Measurements from ENCODE around the gene CTDSPL. TPM values are rescaled to one million over a fixed set of nuclear protein-coding genes. Genes with fewer than 3 reads are reported as not detected.
"Not testable (repeated sequence)": the region's sequence is repeated elsewhere in the genome, so short reads cannot be mapped to it uniquely, and the experiment has no call there.

CTDSPL gene
- total RNA-seq, 2 donors from 2014 or later: 59.3 to 60.3 TPM

DNA sequence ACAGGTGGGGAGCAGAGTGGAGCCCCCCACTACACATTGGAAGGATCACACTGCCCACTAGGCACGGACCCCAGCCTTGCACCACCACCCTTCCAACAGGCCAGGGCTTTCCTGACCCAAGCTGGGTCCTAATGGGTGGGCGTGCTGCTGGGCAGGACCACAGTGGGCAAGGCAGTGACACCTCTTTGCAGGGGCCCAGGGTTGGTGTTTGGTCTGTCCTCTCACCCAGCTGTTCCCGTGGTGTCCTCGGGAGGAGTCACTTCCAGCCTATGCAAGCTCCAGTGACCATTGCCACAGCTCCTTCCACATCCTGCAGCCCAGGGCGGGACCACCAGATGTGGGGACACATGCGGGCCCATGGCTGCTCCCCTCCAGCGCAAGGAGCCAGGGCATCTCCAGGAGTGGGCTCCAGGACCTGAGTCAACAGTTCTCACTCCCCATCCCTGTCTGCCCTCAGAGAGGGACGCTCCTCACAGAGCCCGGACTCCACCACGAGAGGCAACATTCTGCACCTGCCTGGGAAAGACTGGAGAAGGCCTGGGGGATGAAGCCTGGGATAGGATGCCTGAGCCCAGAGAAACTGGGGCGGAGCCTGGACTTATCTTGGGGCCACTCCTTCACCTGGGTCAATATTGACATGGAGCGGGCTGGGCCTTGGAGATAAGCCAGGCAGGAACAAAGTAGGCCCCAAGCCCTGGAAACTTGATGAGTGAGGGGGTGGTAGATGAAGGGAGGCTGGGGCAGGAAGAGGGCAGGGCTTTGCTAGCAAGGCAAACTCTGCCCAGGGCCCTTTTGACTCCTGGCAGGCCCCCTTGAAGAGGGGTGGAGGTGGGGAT lies 125.0 kb downstream of the CTDSPL start:
- H3K27me3 ChIP-seq (replicated peaks; ENCODE audit: insufficient read depth): no peaks in the 10 kb centered on the region
- no peak overlapping the region for H3K4me3 ChIP-seq
- H3K36me3 ChIP-seq: no peaks in the 10 kb centered on the region
- intact Hi-C loops (cut with DNase I): no loop called here
- H3K27ac ChIP-seq: peak overlapping the region; percentile 68 to 76
- peak; percentile 91 for DNase-seq (ENCODE audit: low spot score)
- TF ChIP-seq, protein P1, sequence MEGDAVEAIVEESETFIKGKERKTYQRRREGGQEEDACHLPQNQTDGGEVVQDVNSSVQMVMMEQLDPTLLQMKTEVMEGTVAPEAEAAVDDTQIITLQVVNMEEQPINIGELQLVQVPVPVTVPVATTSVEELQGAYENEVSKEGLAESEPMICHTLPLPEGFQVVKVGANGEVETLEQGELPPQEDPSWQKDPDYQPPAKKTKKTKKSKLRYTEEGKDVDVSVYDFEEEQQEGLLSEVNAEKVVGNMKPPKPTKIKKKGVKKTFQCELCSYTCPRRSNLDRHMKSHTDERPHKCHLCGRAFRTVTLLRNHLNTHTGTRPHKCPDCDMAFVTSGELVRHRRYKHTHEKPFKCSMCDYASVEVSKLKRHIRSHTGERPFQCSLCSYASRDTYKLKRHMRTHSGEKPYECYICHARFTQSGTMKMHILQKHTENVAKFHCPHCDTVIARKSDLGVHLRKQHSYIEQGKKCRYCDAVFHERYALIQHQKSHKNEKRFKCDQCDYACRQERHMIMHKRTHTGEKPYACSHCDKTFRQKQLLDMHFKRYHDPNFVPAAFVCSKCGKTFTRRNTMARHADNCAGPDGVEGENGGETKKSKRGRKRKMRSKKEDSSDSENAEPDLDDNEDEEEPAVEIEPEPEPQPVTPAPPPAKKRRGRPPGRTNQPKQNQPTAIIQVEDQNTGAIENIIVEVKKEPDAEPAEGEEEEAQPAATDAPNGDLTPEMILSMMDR (IDR thresholded peaks at IDR 0.05): no peak
- TF ChIP-seq POLR2A (IDR thresholded peaks at IDR 0.05): peak; percentile 30
- peak; percentile 88 for TF ChIP-seq POLR2AphosphoS5 (IDR thresholded peaks at IDR 0.05)
- peaks cover 10% of the 10 kb centered on the region for H3K4me1 ChIP-seq (replicated peaks)
- 63% methylated on average over 11 of the region's 12 CpGs for WGBS
- H3K9me3 ChIP-seq: no peaks in the 10 kb centered on the region

DNA sequence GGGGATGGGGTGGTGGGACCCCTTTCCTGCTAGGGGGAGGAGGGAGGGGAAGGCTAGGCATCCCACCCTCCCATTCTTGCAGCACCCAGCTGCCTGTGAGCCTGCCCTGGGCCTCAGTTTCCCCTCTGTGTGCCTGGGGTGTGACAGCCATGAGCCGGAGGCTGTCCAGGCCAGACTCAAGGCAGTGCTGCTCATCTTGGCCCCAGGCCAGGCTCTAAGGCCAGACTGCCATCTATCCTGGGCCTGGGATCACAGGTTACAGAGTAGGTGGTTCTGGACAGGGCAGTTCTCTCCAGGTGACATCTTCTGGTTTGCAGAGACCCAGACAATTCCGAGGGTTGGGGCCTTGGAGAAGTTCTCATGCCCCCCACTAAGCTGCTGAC lies 125.6 kb downstream of the CTDSPL start:
- Histone ChIP-seq H3K36me3 (no peaks in the 10 kb centered on the region), H3K4me3 (no peak overlapping the region), H3K27ac (peak overlapping the region; percentile 56 to 76), H3K4me1 (replicated peaks) (peaks cover 10% of the 10 kb centered on the region), H3K9me3 (no peaks in the 10 kb centered on the region), H3K27me3 (replicated peaks; ENCODE audit: insufficient read depth) (no peaks in the 10 kb centered on the region)
- intact Hi-C loops (cut with DNase I): no loop called here
- DNase-seq (ENCODE audit: low spot score): no peak
- TF ChIP-seq POLR2AphosphoS5 (IDR thresholded peaks at IDR 0.05) (no peak), POLR2A (IDR thresholded peaks at IDR 0.05) (no peak)
- TF ChIP-seq, protein P1 (IDR thresholded peaks at IDR 0.05): no peak
- WGBS: 83% methylated on average over 2 of the region's 2 CpGs

DNA sequence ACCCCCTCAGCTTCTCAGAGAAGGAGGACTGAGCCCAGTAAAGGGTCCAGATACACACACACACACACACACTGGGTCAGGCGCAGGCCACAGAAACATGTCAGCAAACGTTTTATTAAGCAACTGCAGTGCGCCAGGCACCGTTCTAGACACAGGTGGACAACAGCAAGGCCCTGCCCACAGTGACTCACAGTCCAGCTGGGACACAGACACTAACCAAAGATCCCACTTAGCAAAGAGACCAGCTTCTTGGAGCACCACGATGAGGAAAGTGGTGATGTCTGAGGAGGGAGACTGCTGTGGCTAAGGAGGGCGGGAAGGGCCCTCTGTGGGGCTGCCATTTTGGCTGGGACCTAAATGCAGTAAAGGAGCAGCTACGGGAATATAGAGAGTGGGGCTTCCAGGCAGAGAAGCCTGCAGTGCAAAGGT lies 126.1 kb downstream of the CTDSPL start:
- H3K27me3 ChIP-seq (replicated peaks; ENCODE audit: insufficient read depth): no peaks in the 10 kb centered on the region
- no peaks in the 10 kb centered on the region for H3K9me3 ChIP-seq
- H3K4me1 ChIP-seq (replicated peaks): peaks cover 12% of the 10 kb centered on the region
- no peaks in the 10 kb centered on the region for H3K36me3 ChIP-seq
- H3K27ac ChIP-seq: peak overlapping the region; percentile 56 to 76
- DNase-seq (ENCODE audit: low spot score): no peak
- no peak for TF ChIP-seq POLR2AphosphoS5 (IDR thresholded peaks at IDR 0.05)
- TF ChIP-seq POLR2A (IDR thresholded peaks at IDR 0.05): no peak
- TF ChIP-seq, protein P1 (IDR thresholded peaks at IDR 0.05): no peak
- intact Hi-C loops (cut with DNase I): no loop called here
- H3K4me3 ChIP-seq: no peak overlapping the region
- WGBS: 77% methylated on average over 7 of the region's 7 CpGs

DNA sequence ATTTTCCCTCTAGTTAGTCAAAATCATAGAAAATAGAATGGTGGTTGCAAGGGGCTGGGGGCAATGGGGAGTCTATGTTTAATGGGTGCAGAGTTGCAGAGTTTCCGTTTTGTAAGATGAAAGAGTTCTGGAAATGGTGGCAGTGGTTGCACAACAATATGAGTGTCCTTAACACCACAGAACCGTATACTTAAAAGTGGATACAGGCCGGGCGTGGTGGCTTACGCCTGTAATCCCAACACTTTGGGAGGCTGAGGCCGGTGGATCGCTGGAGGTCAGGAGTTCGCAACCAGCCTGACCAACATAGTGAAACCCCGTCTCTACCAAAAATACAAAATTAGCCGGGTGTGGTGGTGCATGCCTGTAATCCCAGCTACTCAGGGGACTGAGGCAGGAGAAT lies 126.7 kb downstream of the CTDSPL start:
- H3K9me3 ChIP-seq; H3K27me3 ChIP-seq (replicated peaks; ENCODE audit: insufficient read depth); intact Hi-C loops (cut with DNase I); DNase-seq (ENCODE audit: low spot score); H3K27ac ChIP-seq; H3K36me3 ChIP-seq; H3K4me3 ChIP-seq: not testable (repeated sequence)
- 89% methylated on average over 10 of the region's 10 CpGs for WGBS
- peaks cover 12% of the 10 kb centered on the region for H3K4me1 ChIP-seq (replicated peaks)

DNA sequence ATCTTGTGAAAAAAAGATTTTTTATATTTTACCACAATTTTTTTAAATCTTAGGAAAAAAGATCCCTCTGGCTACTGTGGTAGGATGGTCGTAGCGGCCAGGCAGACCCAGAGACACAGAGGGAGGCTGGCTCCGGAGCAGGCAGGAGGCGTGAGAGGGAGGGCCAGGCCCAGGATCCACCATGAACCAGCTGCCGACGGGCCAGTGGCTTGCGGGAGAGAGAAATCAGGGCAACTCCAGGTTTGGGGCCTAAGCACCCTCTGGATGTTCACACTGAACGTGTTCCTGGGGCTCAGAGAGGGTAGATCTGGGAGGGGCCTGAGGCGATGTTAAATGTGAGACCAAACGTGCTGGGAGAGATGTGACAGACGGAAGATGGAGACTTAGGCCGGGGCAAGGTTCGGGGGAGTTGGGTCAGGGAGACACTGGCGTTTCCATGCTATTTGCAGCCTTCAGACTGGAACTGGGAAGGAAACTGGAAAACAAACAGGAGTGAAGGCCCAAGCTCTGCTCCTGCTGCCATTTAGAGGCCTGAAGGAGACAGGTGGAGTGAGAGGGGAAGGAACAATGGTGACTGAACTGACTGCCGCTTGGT lies 127.3 kb downstream of the CTDSPL start:
- DNase-seq (ENCODE audit: low spot score): no peak
- WGBS: 84% methylated on average over 15 of the region's 15 CpGs
- Histone ChIP-seq H3K4me1 (replicated peaks) (peaks cover 12% of the 10 kb centered on the region), H3K9me3 (no peaks in the 10 kb centered on the region), H3K36me3 (no peaks in the 10 kb centered on the region), H3K27me3 (replicated peaks; ENCODE audit: insufficient read depth) (no peaks in the 10 kb centered on the region), H3K4me3 (no peak overlapping the region), H3K27ac (no peak overlapping the region)
- TF ChIP-seq, protein P1 (IDR thresholded peaks at IDR 0.05): no peak
- TF ChIP-seq POLR2A (IDR thresholded peaks at IDR 0.05): no peak
- no peak for TF ChIP-seq POLR2AphosphoS5 (IDR thresholded peaks at IDR 0.05)
- intact Hi-C loops (cut with DNase I): no loop called here

All from prostate gland (tissue), 2 donors.